Measurements from ENCODE around the gene UPK3B.
"Not testable (repeated sequence)": the region's sequence is repeated elsewhere in the genome, so short reads cannot be mapped to it uniquely, and the experiment has no call there.

- TF ChIP-seq CTCF, POLR2A (IDR thresholded peaks at IDR 0.05): not testable (repeated sequence)
Measured at GRCh38 chr7:76511200-76511910, 1.0 kb downstream of the UPK3B start.

Data from right lobe of liver (tissue), 4 donors.